ENCODE data around the gene PNPLA5. TPM values are rescaled to one million over a fixed set of nuclear protein-coding genes. Genes with fewer than 3 reads are reported as not detected.

The PNPLA5 gene
- polyA plus RNA-seq, 6 donors from 2014 or later: not detected

DNA sequence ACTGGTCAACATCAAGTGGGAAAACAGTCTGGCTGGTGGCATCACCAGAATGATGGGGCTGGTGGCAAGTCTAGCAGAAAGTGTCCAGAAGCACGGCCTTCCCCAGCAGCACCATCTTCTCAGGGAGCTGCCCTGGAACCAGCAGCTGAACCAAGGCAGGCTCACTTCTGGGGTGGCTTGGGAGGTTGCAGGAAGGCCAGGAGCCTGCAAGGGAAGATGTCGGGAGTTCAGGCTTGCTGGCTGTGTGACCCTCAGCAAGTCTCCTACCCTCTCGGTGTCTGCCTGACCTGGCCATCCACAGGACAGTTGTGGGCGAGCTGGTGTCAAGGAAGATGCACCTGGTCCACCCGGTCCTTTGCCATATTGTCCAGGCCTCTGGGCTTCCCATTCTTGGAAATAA is 2.3 kb upstream of the PNPLA5 start:
- ATAC-seq (ENCODE audit: low read depth in 2 of 2) (no peak), DNase-seq (no peak)
- no peaks in the 10 kb centered on the region for H3K36me3 Mint-ChIP-seq
- peaks cover 18 to 47% (median 30%) of the 10 kb centered on the region in 3 donors for H3K27me3 Mint-ChIP-seq
- no peak overlapping the region for H3K27ac Mint-ChIP-seq
- H3K4me3 Mint-ChIP-seq: peak overlapping the region in 1 of 8 donors; percentile 15
- no peaks in the 10 kb centered on the region for H3K9me3 Mint-ChIP-seq
- H3K4me1 Mint-ChIP-seq: no peaks in the 10 kb centered on the region

GRCh38 chr22:43893266-43893665 is 1.5 kb upstream of the PNPLA5 start:
- DNase-seq (no peak), ATAC-seq (ENCODE audit: low read depth in 2 of 2) (no peak)
- Mint-ChIP-seq H3K27ac (no peak overlapping the region), H3K4me1 (no peaks in the 10 kb centered on the region), H3K9me3 (no peaks in the 10 kb centered on the region), H3K27me3 (peaks cover 22 to 50% (median 33%) of the 10 kb centered on the region in 3 donors), H3K36me3 (no peaks in the 10 kb centered on the region), H3K4me3 (no peak overlapping the region)

DNA sequence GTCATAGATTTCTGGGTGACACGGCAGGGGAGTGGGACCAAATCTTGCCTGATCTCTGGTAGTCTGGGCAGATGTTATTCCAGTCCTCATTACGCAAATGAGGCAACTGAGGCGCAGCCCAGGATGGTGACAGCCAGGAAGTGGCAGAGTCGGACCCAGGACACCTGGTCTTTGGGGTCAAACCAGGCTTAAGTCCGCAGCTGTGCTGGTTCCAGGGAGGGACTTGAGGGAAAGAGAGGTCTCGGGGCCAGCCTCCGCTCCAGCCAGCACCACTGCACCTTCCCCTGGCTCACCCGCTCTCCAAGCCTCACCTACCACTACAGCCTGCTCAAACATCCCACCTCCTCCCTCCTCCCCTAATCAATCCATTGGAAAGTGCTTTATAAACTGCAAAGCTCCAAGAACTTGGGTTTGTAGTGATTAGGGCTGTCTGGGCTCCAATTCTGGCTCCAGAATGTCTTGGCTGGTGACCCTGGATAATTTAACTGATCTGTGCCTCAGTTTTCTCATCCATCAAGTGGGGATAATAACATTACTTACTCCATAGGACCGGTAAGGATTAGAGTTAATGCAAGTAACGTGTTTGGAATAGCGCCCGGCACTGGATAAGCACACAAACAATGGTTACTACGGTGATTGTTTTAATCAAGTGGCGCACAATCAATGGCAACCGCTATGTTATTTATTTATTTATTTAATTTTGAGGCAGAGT is 526 bp upstream of the PNPLA5 start:
- Mint-ChIP-seq H3K36me3 (no peaks in the 10 kb centered on the region), H3K27me3 (peaks cover 22 to 53% (median 43%) of the 10 kb centered on the region in 3 donors), H3K9me3 (peaks cover 0 to 3% (median 0%) of the 10 kb centered on the region in 7 donors), H3K4me3 (no peak overlapping the region), H3K27ac (no peak overlapping the region), H3K4me1 (no peaks in the 10 kb centered on the region)
- no peak for ATAC-seq (ENCODE audit: low read depth in 2 of 2)
- no peak for DNase-seq

- H3K36me3 Mint-ChIP-seq: no peaks in the 10 kb centered on the region
- ATAC-seq (ENCODE audit: low read depth in 2 of 2): no peak
- DNase-seq: no peak
- no peaks in the 10 kb centered on the region for H3K4me1 Mint-ChIP-seq
- peak overlapping the region in 1 of 8 donors; percentile 30 for H3K4me3 Mint-ChIP-seq
- peaks cover 0 to 3% (median 0%) of the 10 kb centered on the region in 7 donors for H3K9me3 Mint-ChIP-seq
- H3K27me3 Mint-ChIP-seq: peaks cover 22 to 62% (median 55%) of the 10 kb centered on the region in 3 donors
- no peak overlapping the region for H3K27ac Mint-ChIP-seq
Measured at GRCh38 chr22:43890901-43891331, 897 bp downstream of the PNPLA5 start.

- H3K9me3 Mint-ChIP-seq: peaks cover 0 to 6% (median 2%) of the 10 kb centered on the region in 7 donors
- H3K4me3 Mint-ChIP-seq: no peak overlapping the region
- H3K36me3 Mint-ChIP-seq: no peaks in the 10 kb centered on the region
- peaks cover 27 to 64% (median 61%) of the 10 kb centered on the region in 3 donors for H3K27me3 Mint-ChIP-seq
- H3K4me1 Mint-ChIP-seq: peaks cover 2 to 6% (median 5%) of the 10 kb centered on the region in 3 donors
- ATAC-seq (ENCODE audit: low read depth in 2 of 2): no peak
- no peak for DNase-seq
- no peak overlapping the region for H3K27ac Mint-ChIP-seq
Measured at GRCh38 chr22:43889860-43890253, 2.0 kb downstream of the PNPLA5 start.

DNA sequence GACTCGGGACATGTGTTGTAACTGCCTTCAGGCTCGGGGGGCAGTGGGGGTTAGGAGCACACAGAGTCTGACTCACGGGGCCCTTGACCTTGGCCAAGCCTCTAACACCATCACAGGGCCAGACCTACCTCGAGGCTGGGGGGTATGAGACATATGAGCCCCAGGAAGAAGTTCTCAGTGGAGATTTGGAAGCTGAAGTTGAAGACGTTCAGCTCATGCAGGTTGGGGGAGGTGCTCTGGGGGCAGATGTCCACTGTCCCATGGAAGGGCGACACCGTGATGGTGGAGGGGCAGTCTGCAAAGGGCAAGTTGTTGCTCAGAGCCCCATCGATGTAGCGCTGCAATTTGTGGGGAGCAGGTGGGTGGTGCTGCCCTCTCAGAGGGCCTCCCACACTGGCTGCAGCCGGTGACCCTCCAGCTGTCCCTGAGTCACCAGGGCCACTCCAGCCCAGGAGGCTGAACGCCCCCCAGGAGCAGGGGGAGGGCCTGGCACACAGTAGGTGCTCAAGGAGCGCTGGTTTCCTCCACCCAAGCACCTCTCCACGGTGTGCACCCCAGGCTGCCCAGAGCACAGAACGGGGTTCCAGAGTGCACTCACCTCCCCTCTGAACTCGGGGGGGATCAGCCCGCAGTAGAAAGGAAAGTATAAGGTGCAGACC is 2.5 kb downstream of the PNPLA5 start:
- Mint-ChIP-seq H3K27ac (no peak overlapping the region), H3K36me3 (no peaks in the 10 kb centered on the region), H3K27me3 (peaks cover 27 to 64% (median 62%) of the 10 kb centered on the region in 3 donors), H3K4me1 (peaks cover 2 to 6% (median 5%) of the 10 kb centered on the region in 3 donors), H3K9me3 (peaks cover 0 to 6% (median 2%) of the 10 kb centered on the region in 7 donors), H3K4me3 (peak overlapping the region in 1 of 8 donors; percentile 57)
- no peak for DNase-seq
- ATAC-seq (ENCODE audit: low read depth in 2 of 2): no peak

DNA sequence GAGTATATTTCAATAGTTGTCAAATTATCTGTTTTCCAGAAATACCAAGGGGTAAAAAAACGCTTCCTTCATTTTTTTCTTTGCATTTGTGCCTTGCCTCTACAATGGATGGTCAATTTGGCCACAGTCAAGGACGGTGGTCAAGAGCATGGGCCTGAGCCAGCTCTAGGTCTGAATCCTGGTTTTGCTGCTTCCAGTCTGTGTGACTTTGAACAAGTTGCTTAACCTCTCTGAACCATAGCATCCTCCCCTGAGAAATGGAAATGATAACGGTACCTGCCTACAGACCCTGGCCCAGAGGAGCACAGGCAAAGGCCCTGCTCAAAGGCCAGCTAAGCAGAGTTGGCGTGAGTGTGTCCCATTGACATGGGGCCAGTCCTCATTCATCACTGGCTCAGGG is 3.1 kb downstream of the PNPLA5 start:
- Mint-ChIP-seq H3K9me3 (peaks cover 0 to 6% (median 2%) of the 10 kb centered on the region in 7 donors), H3K27ac (no peak overlapping the region), H3K4me1 (peaks cover 2 to 6% (median 5%) of the 10 kb centered on the region in 3 donors), H3K36me3 (no peaks in the 10 kb centered on the region), H3K27me3 (peaks cover 27 to 61% (median 57%) of the 10 kb centered on the region in 3 donors), H3K4me3 (no peak overlapping the region)
- ATAC-seq (ENCODE audit: low read depth in 2 of 2) (no peak), DNase-seq (no peak)

- H3K27ac Mint-ChIP-seq: no peak overlapping the region
- peaks cover 31 to 57% (median 53%) of the 10 kb centered on the region in 3 donors for H3K27me3 Mint-ChIP-seq
- DNase-seq (no peak), ATAC-seq (ENCODE audit: low read depth in 2 of 2) (no peak)
- H3K36me3 Mint-ChIP-seq: no peaks in the 10 kb centered on the region
- no peak overlapping the region for H3K4me3 Mint-ChIP-seq
- H3K4me1 Mint-ChIP-seq: peaks cover 4 to 6% (median 5%) of the 10 kb centered on the region in 3 donors
- H3K9me3 Mint-ChIP-seq: peaks cover 0 to 6% (median 2%) of the 10 kb centered on the region in 7 donors
Measured at GRCh38 chr22:43887391-43887790, 4.4 kb downstream of the PNPLA5 start.

- Mint-ChIP-seq H3K27me3 (peaks cover 28 to 57% (median 41%) of the 10 kb centered on the region in 3 donors), H3K4me3 (no peak overlapping the region), H3K9me3 (peaks cover 0 to 6% (median 2%) of the 10 kb centered on the region in 7 donors), H3K36me3 (no peaks in the 10 kb centered on the region), H3K4me1 (peaks cover 4 to 6% (median 5%) of the 10 kb centered on the region in 3 donors), H3K27ac (no peak overlapping the region)
- ATAC-seq (ENCODE audit: low read depth in 2 of 2) (no peak), DNase-seq (no peak)
Measured at GRCh38 chr22:43886231-43886630, 5.6 kb downstream of the PNPLA5 start.

DNA sequence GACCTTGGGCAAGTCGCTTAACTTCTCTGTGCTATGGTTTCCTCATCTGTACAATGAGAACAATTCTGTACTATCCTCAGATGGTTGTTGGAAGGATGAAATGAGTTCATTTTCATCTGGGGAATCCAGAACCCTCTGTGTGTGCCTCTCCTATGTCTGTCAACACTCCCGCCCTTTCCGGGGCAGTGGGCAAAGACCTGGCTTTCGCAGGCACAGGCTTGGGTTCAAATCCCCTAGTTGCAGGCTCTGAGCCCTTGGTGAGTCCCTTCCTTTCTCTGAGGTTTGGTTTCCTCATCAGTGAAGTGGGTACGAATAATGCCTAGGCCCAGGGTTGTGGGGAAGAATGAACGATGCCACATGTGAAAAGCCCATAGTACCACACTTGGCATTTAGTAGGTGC is 6.0 kb downstream of the PNPLA5 start:
- H3K36me3 Mint-ChIP-seq: no peaks in the 10 kb centered on the region
- peaks cover 4 to 6% (median 5%) of the 10 kb centered on the region in 3 donors for H3K4me1 Mint-ChIP-seq
- no peak overlapping the region for H3K4me3 Mint-ChIP-seq
- ATAC-seq (ENCODE audit: low read depth in 2 of 2) (no peak), DNase-seq (no peak)
- H3K27me3 Mint-ChIP-seq: peaks cover 28 to 57% (median 43%) of the 10 kb centered on the region in 3 donors
- no peak overlapping the region for H3K27ac Mint-ChIP-seq
- H3K9me3 Mint-ChIP-seq: peaks cover 0 to 6% (median 2%) of the 10 kb centered on the region in 7 donors

DNA sequence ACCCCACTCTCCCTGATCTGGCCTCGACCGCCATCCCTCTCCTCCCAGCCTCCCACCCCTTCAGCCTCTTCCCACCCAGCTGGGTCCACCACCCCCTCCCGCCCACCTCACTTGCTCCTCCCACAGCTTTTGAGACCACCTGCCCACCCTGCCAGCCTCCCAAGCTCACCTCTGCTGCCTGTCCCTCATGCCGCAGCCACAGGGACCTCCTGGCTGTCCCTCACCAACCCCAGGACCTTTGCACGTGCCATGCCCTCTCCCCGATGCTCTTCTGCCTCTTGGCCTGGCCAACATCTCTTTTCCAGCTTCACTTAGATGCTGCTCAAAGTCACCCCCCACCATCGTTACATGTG is 6.5 kb downstream of the PNPLA5 start:
- Mint-ChIP-seq H3K27me3 (peaks cover 24 to 57% (median 48%) of the 10 kb centered on the region in 3 donors), H3K27ac (no peak overlapping the region), H3K4me3 (peak overlapping the region in 1 of 8 donors; percentile 57), H3K36me3 (no peaks in the 10 kb centered on the region), H3K9me3 (peaks cover 0 to 6% (median 2%) of the 10 kb centered on the region in 7 donors), H3K4me1 (peaks cover 4 to 6% (median 5%) of the 10 kb centered on the region in 3 donors)
- DNase-seq (no peak), ATAC-seq (ENCODE audit: low read depth in 2 of 2) (no peak)

DNA sequence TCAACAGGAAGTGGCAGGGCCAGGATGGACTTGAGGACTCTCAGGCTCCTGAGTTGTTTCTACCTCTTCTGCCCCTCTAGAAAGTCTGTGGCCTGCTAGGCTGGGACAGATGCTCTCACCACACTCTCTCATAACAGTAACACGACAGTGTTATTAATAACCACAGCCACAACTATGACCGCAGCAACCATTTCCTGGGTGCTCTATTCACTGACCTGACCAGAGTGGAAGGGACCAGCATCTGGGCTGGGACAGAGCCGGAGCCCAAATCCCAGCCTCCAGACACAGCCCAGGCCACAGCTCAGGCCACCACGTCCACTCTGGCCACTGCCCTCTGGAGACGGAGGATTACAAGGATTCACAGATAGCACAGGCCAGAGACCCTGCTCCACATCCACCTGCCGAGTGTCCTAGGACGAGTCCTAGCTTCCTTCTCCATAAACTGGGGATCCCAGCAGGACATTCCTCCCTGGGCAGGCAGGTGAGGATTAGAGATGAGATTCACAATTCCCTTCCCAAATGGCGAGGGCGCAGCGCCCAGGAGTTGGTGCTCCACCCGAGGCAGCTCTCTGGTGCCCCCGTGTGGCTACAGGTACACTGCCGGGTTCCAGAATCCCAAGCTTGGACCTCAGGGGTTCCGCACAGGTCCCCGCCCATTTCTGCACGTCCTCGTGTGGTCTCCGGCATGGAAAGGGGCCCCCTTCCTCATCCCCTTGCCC is 7.1 kb downstream of the PNPLA5 start:
- Mint-ChIP-seq H3K27ac (peak overlapping the region in 1 of 6 donors; percentile 70), H3K27me3 (peaks cover 20 to 57% (median 51%) of the 10 kb centered on the region in 3 donors), H3K4me3 (peak overlapping the region in 1 of 8 donors; percentile 57), H3K36me3 (no peaks in the 10 kb centered on the region), H3K9me3 (peaks cover 0 to 6% (median 2%) of the 10 kb centered on the region in 7 donors), H3K4me1 (peaks cover 4 to 6% (median 5%) of the 10 kb centered on the region in 3 donors)
- no peak for DNase-seq
- no peak for ATAC-seq (ENCODE audit: low read depth in 2 of 2)

- peaks cover 14 to 57% (median 49%) of the 10 kb centered on the region in 3 donors for H3K27me3 Mint-ChIP-seq
- H3K9me3 Mint-ChIP-seq: peaks cover 0 to 6% (median 3%) of the 10 kb centered on the region in 7 donors
- no peak for ATAC-seq (ENCODE audit: low read depth in 2 of 2)
- H3K4me1 Mint-ChIP-seq: peaks cover 4 to 6% (median 5%) of the 10 kb centered on the region in 3 donors
- no peak for DNase-seq
- no peaks in the 10 kb centered on the region for H3K36me3 Mint-ChIP-seq
- peak overlapping the region in 1 of 6 donors; percentile 33 for H3K27ac Mint-ChIP-seq
- no peak overlapping the region for H3K4me3 Mint-ChIP-seq
Measured at GRCh38 chr22:43883719-43884415, 7.9 kb downstream of the PNPLA5 start.

Data from naive B cell (primary cell).